MCF 10A (cell line): ENCODE data around the gene KLHL11. TPM values are rescaled to one million over a fixed set of nuclear protein-coding genes. Genes with fewer than 3 reads are reported as not detected.
A peak's percentile ranks its signal among the peaks of the same experiment; 100 is the strongest.

ENCODE experiments used
- BruUV-seq: library from RNA; stranded (reverse); fragments of 400-500 nt; replicated peaks from 2 replicates; lab custom pipeline; 2021; lab: Mats Ljungman, UMichigan
- CTCF ChIA-PET: fragments of 300-600 bp; sonication (Branson Sonifier 250); formaldehyde crosslinking; extraction: SDS; loops from one replicate; lab custom pipeline; 2021; ENCODE audit warnings: antibody characterized with exemption, inconsistent platforms; lab: Yijun Ruan, JAX
- POLR2A ChIA-PET: fragments of 300-600, 350-650 bp; sonication (Branson Sonifier 250); formaldehyde crosslinking; extraction: SDS; loops from one replicate; lab custom pipeline; 2020; ENCODE audit warnings: antibody characterized with exemption, inconsistent platforms; lab: Yijun Ruan, JAX
- DNase-seq: peaks from one replicate; pipeline ENCODE4 v3.0.0-alpha.2; 2018; ENCODE audit not compliant: unreplicated experiment
- H3K27ac Mint-ChIP-seq: one replicate; pipeline ENCODE4 v1.8.0; 2022; ENCODE audit warnings: mild to moderate bottlenecking, low read depth, mixed read lengths; ENCODE audit not compliant: unreplicated experiment
- H3K27me3 Mint-ChIP-seq: one replicate; pipeline ENCODE4 v1.8.0; 2022; ENCODE audit warnings: mixed read lengths; ENCODE audit not compliant: insufficient read depth, unreplicated experiment
- H3K36me3 Mint-ChIP-seq: one replicate; pipeline ENCODE4 v1.8.0; 2022; ENCODE audit warnings: mild to moderate bottlenecking, moderate library complexity, mixed read lengths; ENCODE audit not compliant: insufficient read depth, unreplicated experiment
- H3K4me1 Mint-ChIP-seq: one replicate; pipeline ENCODE4 v1.8.0; 2022; ENCODE audit warnings: mixed read lengths; ENCODE audit not compliant: insufficient read depth, unreplicated experiment
- H3K4me3 Mint-ChIP-seq: one replicate; pipeline ENCODE4 v1.8.0; 2022; ENCODE audit warnings: mild to moderate bottlenecking, moderate library complexity, mixed read lengths; ENCODE audit not compliant: unreplicated experiment
- H3K9me3 Mint-ChIP-seq: one replicate; pipeline ENCODE4 v1.8.0; 2022; ENCODE audit warnings: mixed read lengths; ENCODE audit not compliant: unreplicated experiment
- intact Hi-C: fragments of 100-400 bp; cut with micrococcal nuclease; formaldehyde crosslinking; loops from 2 replicates; pipeline ENCODE4 v1.14.1; 2022
- total RNA-seq: library from RNA; stranded (reverse); gene quantifications from 2 replicates; pipeline ENCODE4 v1.2.3, GENCODE V29; 2022
- TF ChIP-seq, protein P1 (sequence below): fragments of 200-600 bp; IDR thresholded peaks from one replicate; pipeline ENCODE4 v1.8.0; 2022; ENCODE audit warnings: antibody characterized with exemption, mild to moderate bottlenecking; ENCODE audit not compliant: unreplicated experiment

KLHL11 gene
- total RNA-seq, 1 experiment from 2014 or later, result 19.1 TPM

DNA sequence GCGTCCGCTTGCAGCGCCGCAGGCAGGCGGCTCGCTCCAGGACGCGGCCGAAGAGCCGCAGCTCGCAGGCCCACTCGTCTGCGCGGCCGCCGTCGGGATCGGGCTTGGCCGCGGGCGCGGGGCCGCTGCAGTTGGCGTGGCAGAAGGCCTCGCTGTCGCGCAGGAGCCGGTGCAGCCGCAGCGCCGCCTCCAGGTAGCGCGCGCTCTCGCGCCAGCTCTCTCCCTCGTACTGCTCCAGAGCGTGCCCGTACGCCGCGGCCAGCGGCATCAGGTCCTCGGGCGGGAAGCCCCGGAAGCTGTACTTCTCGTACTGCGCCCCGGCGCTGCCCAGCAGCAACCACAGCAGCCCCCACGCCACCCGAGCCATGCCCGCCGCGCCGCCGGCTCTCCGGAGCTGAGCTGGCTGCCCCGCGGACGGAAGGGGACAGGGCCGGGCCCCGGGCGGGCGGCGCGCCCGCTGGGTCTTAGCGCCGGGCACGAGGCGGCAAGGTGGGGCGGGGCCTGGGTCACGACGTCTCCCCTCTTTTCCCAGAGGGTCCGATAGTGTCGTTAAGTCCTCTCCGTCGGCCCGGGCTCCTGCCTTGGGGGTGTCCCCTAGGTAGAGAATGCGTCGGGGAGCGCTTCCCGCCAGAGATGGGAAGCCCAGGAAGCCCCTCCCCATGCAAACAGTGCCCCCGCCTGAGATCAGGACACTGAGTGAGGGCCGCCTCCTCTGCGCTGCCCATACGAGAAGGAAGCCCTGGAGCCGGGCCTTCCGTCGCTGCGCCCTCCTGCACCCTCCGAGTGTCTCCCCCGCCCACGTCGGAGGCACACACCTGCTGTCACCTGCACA, 53.5 kb downstream of the KLHL11 start, which contains the start of gene P3H4:
Gene P3H4 (minus strand): TSS at position 401 of the 832 bp plus-strand sequence. CDS start 34 bp downstream, at position 367.
- ChIA-PET POLR2A (interaction anchor here (0.6 to 24.1 kb wide), 23 partner anchors 10 to 123 kb away, joined by 3 to 599 read pairs (median 4); partner anchors contain the start of genes ACLY, EIF1, JUP and KLHL11), CTCF (interaction anchor here (0.6 to 3.1 kb wide), 19 partner anchors 10 to 1719 kb away, joined by 3 to 22 read pairs (median 3); no protein-coding TSS in a partner anchor)
- intact Hi-C loops, result loop anchor here (2.0 kb wide), 3 partner anchors 53 to 147 kb away; partner anchors contain the start of gene KLHL11
- Mint-ChIP-seq H3K4me1 (peaks cover 19% of the 10 kb centered on the region), H3K9me3 (no peaks in the 10 kb centered on the region), H3K4me3 (peak within 1 kb of the TSS; percentile 95), H3K36me3 (peaks cover 36% of the 10 kb centered on the region), H3K27ac (peak within 1 kb of the TSS; percentile 85), H3K27me3 (no peaks in the 10 kb centered on the region)
- DNase-seq, result peak; percentile 74
- TSS peak; percentile 44 for BruUV-seq
- TF ChIP-seq, protein P1, sequence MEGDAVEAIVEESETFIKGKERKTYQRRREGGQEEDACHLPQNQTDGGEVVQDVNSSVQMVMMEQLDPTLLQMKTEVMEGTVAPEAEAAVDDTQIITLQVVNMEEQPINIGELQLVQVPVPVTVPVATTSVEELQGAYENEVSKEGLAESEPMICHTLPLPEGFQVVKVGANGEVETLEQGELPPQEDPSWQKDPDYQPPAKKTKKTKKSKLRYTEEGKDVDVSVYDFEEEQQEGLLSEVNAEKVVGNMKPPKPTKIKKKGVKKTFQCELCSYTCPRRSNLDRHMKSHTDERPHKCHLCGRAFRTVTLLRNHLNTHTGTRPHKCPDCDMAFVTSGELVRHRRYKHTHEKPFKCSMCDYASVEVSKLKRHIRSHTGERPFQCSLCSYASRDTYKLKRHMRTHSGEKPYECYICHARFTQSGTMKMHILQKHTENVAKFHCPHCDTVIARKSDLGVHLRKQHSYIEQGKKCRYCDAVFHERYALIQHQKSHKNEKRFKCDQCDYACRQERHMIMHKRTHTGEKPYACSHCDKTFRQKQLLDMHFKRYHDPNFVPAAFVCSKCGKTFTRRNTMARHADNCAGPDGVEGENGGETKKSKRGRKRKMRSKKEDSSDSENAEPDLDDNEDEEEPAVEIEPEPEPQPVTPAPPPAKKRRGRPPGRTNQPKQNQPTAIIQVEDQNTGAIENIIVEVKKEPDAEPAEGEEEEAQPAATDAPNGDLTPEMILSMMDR, result peak; percentile 52

DNA sequence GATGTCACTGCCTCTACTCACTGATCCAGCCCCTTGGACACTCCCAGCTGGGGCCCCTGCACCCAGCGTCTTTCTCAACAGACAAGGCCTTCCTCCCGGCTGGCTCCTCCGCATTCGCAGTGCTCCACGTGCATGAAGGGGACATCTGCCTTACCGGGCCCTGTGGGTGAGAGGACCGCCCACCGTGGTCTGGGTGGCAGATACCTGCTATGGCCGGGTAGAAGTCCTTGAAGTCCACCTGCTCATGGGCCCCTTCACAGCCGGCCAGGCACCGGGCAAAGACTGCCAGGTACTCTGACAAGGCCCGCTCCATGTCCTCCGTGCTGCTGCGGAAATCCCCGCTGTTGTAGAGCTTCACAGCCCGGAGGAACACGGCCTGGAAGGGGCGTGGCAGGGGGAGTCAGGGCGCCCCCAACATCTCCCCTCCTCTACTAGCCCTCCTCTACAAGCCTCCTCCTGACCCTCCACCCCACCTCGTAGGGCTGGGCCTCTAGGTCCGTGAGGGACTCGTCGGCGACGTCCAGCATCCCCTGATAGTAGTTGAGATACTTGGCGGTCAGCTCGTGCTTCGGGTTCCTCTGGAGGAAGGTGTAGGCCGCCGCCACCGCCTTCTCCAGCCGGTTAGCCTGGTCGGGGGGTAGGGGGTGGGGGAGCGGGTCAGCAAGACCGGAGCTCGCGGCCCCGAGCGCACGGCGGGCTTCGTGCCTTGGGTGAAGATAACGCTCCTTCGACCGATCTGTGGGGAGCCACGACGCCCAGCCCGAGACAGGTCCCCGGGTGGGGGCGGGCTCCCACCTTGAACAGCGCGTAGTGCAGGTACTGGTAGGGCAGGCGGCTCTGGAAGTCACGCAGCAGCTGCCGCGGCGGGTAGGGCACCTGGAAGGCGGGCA, 54.3 kb downstream of the KLHL11 start:
- DNase-seq, result no peak
- CTCF ChIA-PET, result interaction anchor here (0.5 to 3.1 kb wide), 19 partner anchors 9 to 1602 kb away, joined by 3 to 22 read pairs (median 3); partner anchors contain the start of gene JUP
- Mint-ChIP-seq H3K36me3 (peaks cover 42% of the 10 kb centered on the region), H3K27ac (peak overlapping the region; percentile 35), H3K4me1 (peaks cover 19% of the 10 kb centered on the region), H3K4me3 (peak overlapping the region; percentile 95), H3K9me3 (no peaks in the 10 kb centered on the region), H3K27me3 (no peaks in the 10 kb centered on the region)
- POLR2A ChIA-PET, result interaction anchor here (0.6 to 24.1 kb wide), 23 partner anchors 8 to 149 kb away, joined by 3 to 599 read pairs (median 4); partner anchors contain the start of genes ACLY, EIF1, JUP and KLHL11
- TF ChIP-seq, protein P1, result no peak
- no TSS peak for BruUV-seq
- intact Hi-C loops, result loop anchor here (2.0 kb wide), 2 partner anchors 72 to 148 kb away; no protein-coding TSS in a partner anchor

DNA sequence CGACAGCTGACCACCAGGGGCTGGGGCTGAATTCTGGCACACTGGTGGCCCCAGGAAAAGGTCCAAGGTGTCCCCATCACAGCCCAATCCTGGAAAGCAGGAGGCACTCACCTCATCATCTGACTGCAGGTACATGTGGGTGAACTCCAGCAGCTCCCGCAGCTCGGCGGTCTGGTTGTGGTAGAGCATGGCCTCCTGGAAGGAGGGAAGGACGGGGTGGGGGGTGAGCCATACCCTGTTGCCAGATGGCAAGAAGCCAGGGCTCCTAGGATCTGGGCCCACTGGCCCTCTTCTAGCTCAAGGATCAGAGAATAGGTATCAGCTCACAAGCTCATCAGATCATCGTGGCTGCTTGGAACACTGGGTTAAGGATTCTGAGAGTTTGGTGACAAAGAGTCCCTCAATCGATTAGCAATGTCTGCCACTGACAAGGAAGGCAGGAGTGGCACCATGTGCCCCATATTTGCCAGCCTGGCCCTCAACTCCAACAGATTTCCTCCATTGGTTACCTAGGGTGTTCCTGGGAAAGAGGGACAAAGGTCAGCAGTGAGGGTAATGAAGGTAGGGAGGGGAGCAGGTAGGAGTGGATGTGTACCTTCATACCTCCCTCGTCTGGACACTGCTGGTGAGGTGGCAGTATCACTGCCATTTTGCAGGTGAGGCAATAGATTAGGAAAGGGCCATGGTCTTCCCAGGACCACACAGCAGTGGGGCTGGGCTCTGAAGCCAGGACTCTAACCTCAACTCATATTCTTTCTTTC, 58.4 kb downstream of the KLHL11 start:
- TF ChIP-seq, protein P1, result no peak
- no TSS peak for BruUV-seq
- H3K27me3 Mint-ChIP-seq, result no peaks in the 10 kb centered on the region
- H3K9me3 Mint-ChIP-seq, result no peaks in the 10 kb centered on the region
- intact Hi-C loops, result no loop called here
- no peak overlapping the region for H3K27ac Mint-ChIP-seq
- H3K4me3 Mint-ChIP-seq, result no peak overlapping the region
- peaks cover 13% of the 10 kb centered on the region for H3K4me1 Mint-ChIP-seq
- POLR2A ChIA-PET, result interaction anchor here (0.6 to 24.1 kb wide), 2 partner anchors 25 to 51 kb away, joined by 3 to 599 read pairs; partner anchors contain the start of gene JUP
- peaks cover 55% of the 10 kb centered on the region for H3K36me3 Mint-ChIP-seq
- CTCF ChIA-PET, result interaction anchor here (1.2 kb wide), 1 partner anchor 21 kb away, joined by 5 read pairs; no protein-coding TSS in a partner anchor
- no peak for DNase-seq

Other genes with a start within 250 kb of the KLHL11 start
- 1,990 and 4,105 TPM in 2 replicates for gene KRT17, start 240.8 kb downstream of the KLHL11 start, total RNA-seq
- gene EIF1, start 176.5 kb downstream of the KLHL11 start, total RNA-seq, result 1,945 and 2,169 TPM in 2 replicates
- not detected in 2 replicates for gene GAST, start 153.1 kb downstream of the KLHL11 start, total RNA-seq
- 0.37 and 0.49 TPM in 2 replicates for gene HAP1, start 130.8 kb downstream of the KLHL11 start, total RNA-seq
- 112 and 131 TPM in 2 replicates for gene JUP, start 78.7 kb downstream of the KLHL11 start, total RNA-seq
- gene P3H4, start 53.5 kb downstream of the KLHL11 start, total RNA-seq, result 36.4 and 41.5 TPM in 2 replicates
- gene FKBP10, start 52.4 kb downstream of the KLHL11 start, total RNA-seq, result 142 and 159 TPM in 2 replicates
- gene NT5C3B, start 29.2 kb downstream of the KLHL11 start, total RNA-seq, result 59.8 and 65.1 TPM in 2 replicates
- gene KLHL10, start 27.6 kb downstream of the KLHL11 start, total RNA-seq, result not detected in 2 replicates
- gene ACLY, start 53.5 kb upstream of the KLHL11 start, total RNA-seq, result 67.7 and 67.9 TPM in 2 replicates
- 0.96 and 1.3 TPM in 2 replicates for gene ODAD4, start 65.2 kb upstream of the KLHL11 start, total RNA-seq
- 42.6 and 46.2 TPM in 2 replicates for gene CNP, start 101.4 kb upstream of the KLHL11 start, total RNA-seq
- gene DNAJC7, start 152.0 kb upstream of the KLHL11 start, total RNA-seq, result 112 and 130 TPM in 2 replicates
- gene NKIRAS2, start 154.7 kb upstream of the KLHL11 start, total RNA-seq, result 34.1 and 40.0 TPM in 2 replicates
- gene C17orf113, start 185.2 kb upstream of the KLHL11 start, total RNA-seq, result 0.72 and 0.81 TPM in 2 replicates
- 0.26 and 0.44 TPM in 2 replicates for gene ZNF385C, start 233.1 kb upstream of the KLHL11 start, total RNA-seq
- 2.8 and 4.2 TPM in 2 replicates for gene DHX58, start 247.3 kb upstream of the KLHL11 start, total RNA-seq